HG03469 (cell line): ENCODE data around the gene GFPT2.

Experiments used
- ATAC-seq: cut with Tn5 transposase; IDR thresholded peaks from one replicate; pipeline ENCODE4 v1.9.1; 2021; ENCODE audit warnings: mild to moderate bottlenecking, moderate library complexity, moderate number of reproducible peaks; ENCODE audit not compliant: unreplicated experiment

GFPT2 gene

GRCh38 chr5:180334751-180335613 is 18.2 kb downstream of the GFPT2 start:
- no peak for ATAC-seq

GRCh38 chr5:180334176-180334575 is 19.0 kb downstream of the GFPT2 start:
- no peak for ATAC-seq

GRCh38 chr5:180333661-180334060 is 19.5 kb downstream of the GFPT2 start:
- ATAC-seq = no peak

- ATAC-seq = no peak
Measured at GRCh38 chr5:180332861-180333260, 20.3 kb downstream of the GFPT2 start.

- ATAC-seq = no peak
Measured at GRCh38 chr5:180332051-180332517, 21.1 kb downstream of the GFPT2 start.

GRCh38 chr5:180331647-180331950 is 21.5 kb downstream of the GFPT2 start:
- ATAC-seq = no peak

- ATAC-seq = no peak
Measured at GRCh38 chr5:180330810-180331646, 22.1 kb downstream of the GFPT2 start.

GRCh38 chr5:180330270-180330648 is 22.9 kb downstream of the GFPT2 start:
- ATAC-seq = no peak

GRCh38 chr5:180329606-180330269 is 23.4 kb downstream of the GFPT2 start:
- ATAC-seq = no peak

- no peak for ATAC-seq
Measured at GRCh38 chr5:180329138-180329435, 24.0 kb downstream of the GFPT2 start.

GRCh38 chr5:180328296-180329137 is 24.6 kb downstream of the GFPT2 start:
- no peak for ATAC-seq

GRCh38 chr5:180326989-180327565 is 26.1 kb downstream of the GFPT2 start:
- ATAC-seq = no peak

- no peak for ATAC-seq
Measured at GRCh38 chr5:180324601-180324950, 28.6 kb downstream of the GFPT2 start.

GRCh38 chr5:180323941-180324600 is 29.1 kb downstream of the GFPT2 start:
- no peak for ATAC-seq

GRCh38 chr5:180323160-180323559 is 30.0 kb downstream of the GFPT2 start:
- ATAC-seq = no peak

GRCh38 chr5:180318456-180319089 is 34.6 kb downstream of the GFPT2 start:
- no peak for ATAC-seq

- ATAC-seq = no peak
Measured at GRCh38 chr5:180316586-180316985, 36.5 kb downstream of the GFPT2 start.

- ATAC-seq = peak; percentile 43
Measured at GRCh38 chr5:180315762-180316212, 37.3 kb downstream of the GFPT2 start.
